ENCODE data around the gene NLRP7.
"Not testable (repeated sequence)": the region's sequence is repeated elsewhere in the genome, so short reads cannot be mapped to it uniquely, and the experiment has no call there.

Gene NLRP7

DNA sequence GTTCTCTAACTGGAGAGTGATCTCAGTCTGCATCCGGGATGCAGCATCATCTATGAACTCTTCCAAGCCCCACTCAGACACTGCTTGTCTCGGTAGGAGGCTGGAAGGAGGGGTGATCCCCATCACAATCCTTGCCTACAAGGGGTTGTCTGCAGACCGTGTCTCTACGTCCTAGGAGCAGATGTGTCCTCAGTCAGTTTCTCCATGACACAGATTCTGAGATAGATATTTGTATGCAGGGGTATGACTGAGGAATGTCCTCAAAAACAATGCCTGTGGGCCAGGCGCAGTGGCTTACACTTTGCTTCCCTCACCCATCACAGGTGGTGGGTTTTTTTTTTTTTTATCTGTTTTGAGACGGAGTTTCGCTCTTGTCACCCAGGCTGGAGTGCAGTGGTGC lies 40.5 kb downstream of the NLRP7 start:
- TF ChIP-seq, protein P1, sequence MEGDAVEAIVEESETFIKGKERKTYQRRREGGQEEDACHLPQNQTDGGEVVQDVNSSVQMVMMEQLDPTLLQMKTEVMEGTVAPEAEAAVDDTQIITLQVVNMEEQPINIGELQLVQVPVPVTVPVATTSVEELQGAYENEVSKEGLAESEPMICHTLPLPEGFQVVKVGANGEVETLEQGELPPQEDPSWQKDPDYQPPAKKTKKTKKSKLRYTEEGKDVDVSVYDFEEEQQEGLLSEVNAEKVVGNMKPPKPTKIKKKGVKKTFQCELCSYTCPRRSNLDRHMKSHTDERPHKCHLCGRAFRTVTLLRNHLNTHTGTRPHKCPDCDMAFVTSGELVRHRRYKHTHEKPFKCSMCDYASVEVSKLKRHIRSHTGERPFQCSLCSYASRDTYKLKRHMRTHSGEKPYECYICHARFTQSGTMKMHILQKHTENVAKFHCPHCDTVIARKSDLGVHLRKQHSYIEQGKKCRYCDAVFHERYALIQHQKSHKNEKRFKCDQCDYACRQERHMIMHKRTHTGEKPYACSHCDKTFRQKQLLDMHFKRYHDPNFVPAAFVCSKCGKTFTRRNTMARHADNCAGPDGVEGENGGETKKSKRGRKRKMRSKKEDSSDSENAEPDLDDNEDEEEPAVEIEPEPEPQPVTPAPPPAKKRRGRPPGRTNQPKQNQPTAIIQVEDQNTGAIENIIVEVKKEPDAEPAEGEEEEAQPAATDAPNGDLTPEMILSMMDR (IDR thresholded peaks at IDR 0.05; ENCODE audit: borderline replicate concordance, insufficient read depth, low read depth, low read length) = no peak
- H3K4me3 ChIP-seq (ENCODE audit: low read depth, low read length) = no peak overlapping the region

DNA sequence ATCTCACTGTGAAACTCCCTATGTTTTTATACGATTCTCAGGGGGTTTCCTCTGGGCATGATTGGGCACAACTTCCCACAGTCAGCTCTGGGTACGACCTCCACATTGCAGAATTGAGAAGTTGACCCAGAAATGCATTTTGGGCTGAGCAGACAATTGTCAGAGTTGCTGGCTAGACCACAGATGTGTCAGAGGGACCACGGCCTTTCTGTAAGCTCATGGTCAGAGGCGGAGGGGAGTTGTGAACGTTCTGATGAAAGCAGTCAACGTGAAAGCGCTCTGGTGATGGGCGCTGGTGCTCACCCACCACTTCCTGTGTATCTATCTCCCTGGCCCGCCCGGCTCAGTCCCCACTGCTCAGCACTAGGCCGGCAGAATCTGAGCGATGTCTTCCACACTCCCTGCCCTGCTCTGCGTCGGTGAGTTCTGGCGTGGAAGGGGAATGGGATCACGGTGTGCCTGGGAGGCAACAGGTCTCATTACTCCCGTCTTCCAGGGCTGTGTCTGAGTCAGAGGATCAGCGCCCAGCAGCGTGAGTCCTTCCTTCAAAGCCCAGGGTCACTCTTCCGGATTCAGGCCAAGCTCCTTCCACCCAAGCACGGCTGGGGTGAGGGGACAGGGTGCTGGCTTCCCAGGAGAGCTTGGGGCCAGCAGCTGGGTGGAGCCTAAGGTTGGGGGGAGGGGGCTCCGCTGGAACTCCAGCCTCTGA lies 41.4 kb downstream of the NLRP7 start, which contains the start of gene NCR1:
Gene NCR1 (plus strand): TSS at position 346 of the 709 bp plus-strand sequence. CDS start 40 bp downstream, at position 386.
- no peak within 1 kb of the TSS for H3K4me3 ChIP-seq (ENCODE audit: low read depth, low read length)

DNA sequence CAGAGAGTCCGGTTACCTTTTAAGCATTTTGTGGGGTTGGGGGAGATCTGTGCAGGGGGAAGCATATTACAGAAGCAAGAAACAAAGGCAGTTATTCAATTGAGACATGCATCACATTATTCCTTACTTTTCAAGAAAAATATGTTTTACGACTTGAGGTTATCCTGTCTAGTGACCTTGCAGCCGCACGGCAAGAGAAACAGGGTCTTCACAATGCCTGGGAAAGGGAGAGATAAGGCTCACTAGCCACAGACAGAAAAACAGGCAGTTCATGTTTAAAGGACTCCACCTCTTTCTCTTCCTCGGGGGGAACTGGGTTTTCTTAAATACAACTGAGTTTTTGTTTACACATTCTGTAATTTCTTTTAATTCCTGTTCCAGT lies 41.9 kb downstream of the NLRP7 start:
- TF ChIP-seq, protein P1 (IDR thresholded peaks at IDR 0.05; ENCODE audit: borderline replicate concordance, insufficient read depth, low read depth, low read length) = no peak
- H3K4me3 ChIP-seq (ENCODE audit: low read depth, low read length) = no peak overlapping the region

More for the DNA sequence above, 41.4 kb downstream of the NLRP7 start, which contains the start of gene NCR1:
- TF ChIP-seq, protein P1 (IDR thresholded peaks at IDR 0.05; ENCODE audit: borderline replicate concordance, insufficient read depth, low read depth, low read length) = no peak

DNA sequence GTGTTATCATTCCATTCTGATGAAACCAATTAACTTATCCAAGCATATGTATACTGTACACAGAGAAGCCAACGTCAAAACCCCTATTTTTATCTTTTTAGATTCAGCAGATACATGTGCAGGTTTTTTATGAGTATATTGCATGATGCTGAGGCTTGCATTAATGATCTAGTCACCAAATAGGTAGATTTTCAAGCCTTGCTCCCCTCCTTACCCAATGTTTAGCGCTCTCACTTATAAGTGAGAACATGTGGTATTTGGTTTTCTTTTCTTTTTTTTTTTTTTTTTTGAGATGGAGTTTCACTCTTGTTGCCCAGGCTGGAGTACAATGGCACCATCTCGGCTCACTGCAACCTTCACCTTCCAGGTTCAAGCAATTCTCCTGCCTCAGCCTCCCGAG lies 43.1 kb downstream of the NLRP7 start:
- H3K4me3 ChIP-seq (ENCODE audit: low read depth, low read length) = not testable (repeated sequence)

DNA sequence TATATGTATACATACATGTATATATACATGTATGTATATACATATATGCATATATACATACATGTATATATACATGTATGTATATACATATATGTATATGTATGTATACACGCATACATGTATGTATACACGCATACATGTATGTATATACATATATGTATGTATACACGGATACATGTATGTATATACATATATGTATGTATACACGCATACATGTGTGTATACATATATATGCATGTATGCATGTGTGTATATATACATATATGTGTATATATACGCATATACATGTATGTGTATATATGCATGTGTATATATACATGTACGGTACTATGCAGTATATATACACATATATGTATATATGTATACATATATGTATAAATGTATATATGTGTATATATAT lies 44.0 kb downstream of the NLRP7 start:
- TF ChIP-seq, protein P1 (IDR thresholded peaks at IDR 0.05; ENCODE audit: borderline replicate concordance, insufficient read depth, low read depth, low read length) = no peak
- H3K4me3 ChIP-seq (ENCODE audit: low read depth, low read length) = no peak overlapping the region

DNA sequence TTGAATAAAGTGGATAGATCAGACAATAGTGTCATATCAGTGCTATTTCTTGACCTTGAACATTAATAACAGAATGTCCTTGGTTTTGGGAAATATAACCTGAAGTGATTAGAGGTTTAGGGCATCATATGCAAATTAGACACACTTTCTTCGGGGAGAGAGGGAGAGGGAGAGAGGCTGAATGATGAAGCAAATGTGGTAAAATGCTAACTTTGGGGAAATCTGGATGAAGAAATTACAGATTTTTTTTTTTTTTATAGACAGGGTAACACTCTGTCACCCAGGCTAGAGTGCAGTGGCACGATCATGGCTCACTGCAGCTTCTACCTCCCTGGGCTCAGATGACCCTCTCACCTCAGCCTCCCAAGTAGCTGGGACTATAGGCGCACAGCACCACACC lies 45.3 kb downstream of the NLRP7 start:
- TF ChIP-seq, protein P1 (IDR thresholded peaks at IDR 0.05; ENCODE audit: borderline replicate concordance, insufficient read depth, low read depth, low read length) = no peak
- no peak overlapping the region for H3K4me3 ChIP-seq (ENCODE audit: low read depth, low read length)

DNA sequence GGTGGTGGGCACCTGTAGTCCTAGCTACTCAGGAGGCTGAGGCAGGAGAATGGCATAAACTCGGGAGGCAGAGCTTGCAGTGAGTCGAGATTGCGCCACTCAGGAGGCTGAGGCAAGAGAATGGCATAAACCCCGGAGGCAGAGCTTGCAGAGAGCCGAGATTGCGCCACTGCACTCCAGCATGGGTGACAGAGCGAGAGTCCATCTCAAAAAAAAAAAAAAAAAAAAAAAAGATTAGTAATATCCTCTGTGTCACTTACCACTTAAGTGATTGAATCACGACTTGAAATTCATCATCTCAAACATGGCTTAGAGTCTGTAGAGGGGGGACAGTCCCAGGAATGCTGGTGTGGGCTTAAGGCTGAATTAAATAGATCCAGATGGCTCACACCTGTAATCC lies 46.2 kb downstream of the NLRP7 start:
- H3K4me3 ChIP-seq (ENCODE audit: low read depth, low read length) = not testable (repeated sequence)

DNA sequence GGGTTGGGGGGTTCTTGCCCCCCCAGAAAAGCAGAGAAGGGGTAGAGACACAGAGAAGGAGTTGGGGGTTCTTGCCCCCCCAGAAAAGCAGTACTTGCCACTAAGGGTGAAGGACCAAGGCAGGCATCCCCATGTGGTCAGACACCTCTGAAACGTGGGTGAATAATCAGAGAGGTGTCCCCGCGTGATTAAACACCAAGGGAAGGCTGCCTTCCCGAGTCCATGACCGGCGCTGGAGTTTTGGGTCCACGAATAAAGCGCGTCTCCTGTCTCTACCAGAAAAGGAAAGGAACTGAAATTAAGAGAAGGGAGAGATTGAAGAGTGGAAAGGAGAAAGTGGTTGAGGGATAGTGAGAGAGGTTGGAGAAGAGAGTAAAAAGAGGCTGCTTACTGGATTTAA lies 47.7 kb downstream of the NLRP7 start:
- not testable (repeated sequence) for H3K4me3 ChIP-seq (ENCODE audit: low read depth, low read length)

DNA sequence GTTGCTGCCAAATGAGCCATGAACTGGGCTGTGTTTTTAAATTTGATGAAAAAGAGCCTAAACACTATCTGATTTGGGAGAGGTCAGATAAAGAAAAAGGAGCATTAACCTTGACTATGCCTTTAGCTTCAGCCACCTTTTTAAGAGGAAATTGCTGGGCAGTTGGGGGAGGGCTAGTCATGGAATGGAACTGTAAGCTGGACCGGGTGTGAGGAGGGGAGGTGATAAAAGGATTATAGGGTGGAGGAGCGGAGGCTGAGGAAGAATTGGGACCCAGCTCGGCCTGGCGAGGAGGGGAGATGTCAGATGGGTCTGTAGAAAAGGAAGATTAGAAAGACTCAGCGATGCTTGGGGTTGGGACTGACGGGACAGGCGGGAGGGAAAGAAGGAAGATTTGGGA lies 48.6 kb downstream of the NLRP7 start:
- H3K4me3 ChIP-seq (ENCODE audit: low read depth, low read length) = not testable (repeated sequence)
